NCI-H1048 (cell line): ENCODE results near the gene GASK1A.

Experiments
- DNase-seq: peaks from one replicate; lab custom pipeline; 2025; lab: John Stamatoyannopoulos, UW

GASK1A gene

GRCh38 chr3:43014241-43014640 lies 35.1 kb downstream of the GASK1A start:
- DNase-seq: no peak

DNA sequence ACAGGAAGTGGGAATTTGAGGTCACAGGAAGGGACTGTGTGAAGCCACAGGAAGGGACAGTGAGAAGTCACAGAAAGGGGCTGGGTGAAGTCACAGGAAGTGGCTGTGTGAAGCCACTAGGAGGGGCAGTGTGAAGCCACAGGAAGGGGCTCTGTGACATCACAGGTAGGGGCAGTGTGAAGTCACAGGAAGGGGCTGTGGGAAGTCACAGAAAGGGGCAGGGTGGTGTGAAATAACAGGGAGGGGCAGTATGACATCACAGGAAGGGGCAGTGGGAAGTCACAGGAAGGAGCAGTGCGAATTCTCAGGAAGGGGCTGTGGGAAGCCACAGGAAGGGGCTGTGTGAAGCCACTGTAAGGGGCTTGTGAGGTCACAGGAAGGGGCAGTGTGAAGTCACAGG lies 35.8 kb downstream of the GASK1A start:
- no peak for DNase-seq

DNA sequence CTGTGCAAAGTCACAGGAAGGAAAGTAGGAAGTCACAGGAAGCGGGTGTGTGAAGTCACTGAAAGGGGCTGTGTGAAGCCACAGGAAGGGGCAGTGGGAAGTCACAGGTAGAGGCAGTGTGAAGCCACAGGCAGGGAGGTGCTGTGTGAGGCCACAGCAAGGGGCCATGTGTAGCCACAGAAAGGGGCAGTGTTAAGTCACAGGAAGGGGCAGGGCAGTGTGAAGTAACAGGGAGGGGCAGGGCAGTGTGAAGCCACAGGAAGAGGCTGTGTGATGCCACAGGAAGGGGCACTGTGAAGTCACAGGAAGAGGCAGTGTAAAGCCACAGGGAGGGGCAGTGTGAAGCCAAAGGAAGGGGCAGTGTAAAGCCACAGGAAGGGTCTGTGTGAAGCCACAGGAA lies 36.5 kb downstream of the GASK1A start:
- DNase-seq: no peak

DNA sequence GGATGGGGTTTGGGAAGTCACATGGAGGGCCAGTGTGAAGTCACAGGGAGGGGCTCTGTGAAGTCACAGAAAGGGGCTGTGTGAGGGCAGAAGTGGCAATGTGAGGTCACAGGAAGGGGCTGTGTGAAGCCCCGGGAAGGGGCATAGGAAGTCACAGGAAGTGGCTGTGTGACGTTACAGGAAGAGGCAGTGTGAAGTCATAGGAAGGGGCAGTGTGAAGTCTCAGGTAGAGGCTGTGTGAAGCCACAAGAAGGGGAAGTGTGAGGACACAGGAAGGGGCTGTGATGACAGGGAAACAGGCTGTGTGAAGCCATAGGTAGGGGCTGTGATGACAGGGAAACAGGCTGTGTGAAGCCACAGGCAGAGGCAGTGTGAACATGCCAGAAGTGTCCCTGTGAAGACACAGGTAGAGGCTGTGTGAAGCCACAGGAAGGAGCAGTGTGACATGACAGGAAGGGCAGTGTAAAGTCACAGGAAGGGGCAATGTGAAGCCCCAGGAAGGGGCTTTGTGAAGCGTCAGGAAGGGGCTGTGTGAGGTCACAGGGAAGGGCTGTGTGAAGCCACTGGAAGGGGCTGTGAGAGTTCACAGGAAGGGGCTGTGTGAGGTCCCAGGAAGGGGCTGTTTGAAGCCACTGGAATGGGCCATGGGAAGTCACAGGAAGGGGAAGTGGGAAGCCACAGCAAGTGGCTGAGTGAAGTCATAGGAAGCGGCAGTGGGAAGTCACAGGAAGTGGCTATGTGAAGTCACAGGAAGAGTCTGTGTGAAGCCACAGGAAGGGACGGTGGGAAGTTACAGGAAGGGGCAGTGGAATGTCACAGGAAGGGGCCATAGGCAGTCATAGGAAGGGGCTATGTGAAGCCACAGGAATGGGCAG lies 37.1 kb downstream of the GASK1A start:
- no peak for DNase-seq

DNA sequence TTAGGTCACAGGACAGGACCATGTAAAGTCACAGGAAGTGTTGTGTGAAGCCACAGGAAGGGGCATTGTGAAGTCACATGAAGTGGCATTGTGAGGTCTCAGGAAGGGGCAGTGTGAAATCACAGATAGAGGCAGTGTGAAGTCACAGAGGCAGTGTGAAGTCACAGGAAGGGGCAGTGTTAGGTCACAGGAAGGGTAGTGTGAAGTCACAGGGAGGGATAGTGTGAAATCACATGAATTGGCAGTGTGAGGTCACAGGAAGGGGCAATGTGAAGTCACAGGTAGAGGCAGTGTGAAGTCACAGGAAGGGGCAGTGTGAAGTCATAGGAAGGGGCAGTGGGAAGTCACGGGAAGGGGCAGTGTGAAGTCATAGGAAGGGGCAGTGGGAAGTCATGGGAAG lies 37.9 kb downstream of the GASK1A start:
- no peak for DNase-seq

GRCh38 chr3:43017593-43018195 lies 38.6 kb downstream of the GASK1A start:
- DNase-seq: no peak

DNA sequence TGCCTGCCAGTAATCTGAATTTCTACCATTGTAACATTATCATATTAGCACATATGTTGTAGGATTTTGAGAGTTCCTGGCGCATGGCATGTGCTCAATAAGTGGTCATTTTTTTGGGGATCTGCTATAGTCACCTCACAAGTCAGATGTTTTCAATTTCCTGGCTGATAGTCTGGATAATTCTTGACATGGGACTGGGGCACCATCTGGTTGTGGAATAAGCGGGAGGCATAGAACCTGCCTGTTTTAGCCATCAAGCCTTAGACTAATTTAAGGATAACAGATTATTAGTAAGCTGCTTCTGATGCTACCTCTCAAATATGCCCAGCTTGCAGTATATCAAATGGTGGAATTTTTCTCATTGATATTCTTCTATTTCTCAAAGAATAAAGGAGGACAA lies 39.1 kb downstream of the GASK1A start:
- DNase-seq: no peak

- no peak for DNase-seq
These were observed 40.1 kb downstream of the GASK1A start for GRCh38 chr3:43019006-43019809.

GRCh38 chr3:43019826-43020225 lies 40.7 kb downstream of the GASK1A start:
- no peak for DNase-seq

- DNase-seq: no peak
These were observed 42.1 kb downstream of the GASK1A start for GRCh38 chr3:43021186-43021585.

DNA sequence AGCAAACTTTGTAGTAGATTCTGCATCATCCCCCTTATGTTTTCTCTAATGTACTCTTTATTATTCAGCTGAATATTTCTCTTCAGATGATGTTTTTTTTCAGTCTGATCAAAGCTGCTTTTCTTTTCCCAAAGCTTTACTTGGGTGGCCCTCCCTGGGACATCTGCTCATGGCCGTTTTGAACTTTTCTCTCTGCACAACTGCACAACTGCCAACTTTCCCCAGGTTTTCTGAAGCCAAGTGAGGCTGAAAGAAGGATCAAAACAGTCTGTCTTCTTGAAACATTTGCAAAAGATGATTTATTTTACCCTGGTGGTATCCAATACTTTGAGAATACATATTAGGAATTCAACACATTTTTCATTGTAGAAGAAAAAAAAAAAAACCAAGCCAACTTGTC lies 43.0 kb downstream of the GASK1A start:
- no peak for DNase-seq

GRCh38 chr3:43023066-43023465 lies 44.0 kb downstream of the GASK1A start:
- no peak for DNase-seq

- DNase-seq: no peak
These were observed 44.6 kb downstream of the GASK1A start for GRCh38 chr3:43023746-43024145.

DNA sequence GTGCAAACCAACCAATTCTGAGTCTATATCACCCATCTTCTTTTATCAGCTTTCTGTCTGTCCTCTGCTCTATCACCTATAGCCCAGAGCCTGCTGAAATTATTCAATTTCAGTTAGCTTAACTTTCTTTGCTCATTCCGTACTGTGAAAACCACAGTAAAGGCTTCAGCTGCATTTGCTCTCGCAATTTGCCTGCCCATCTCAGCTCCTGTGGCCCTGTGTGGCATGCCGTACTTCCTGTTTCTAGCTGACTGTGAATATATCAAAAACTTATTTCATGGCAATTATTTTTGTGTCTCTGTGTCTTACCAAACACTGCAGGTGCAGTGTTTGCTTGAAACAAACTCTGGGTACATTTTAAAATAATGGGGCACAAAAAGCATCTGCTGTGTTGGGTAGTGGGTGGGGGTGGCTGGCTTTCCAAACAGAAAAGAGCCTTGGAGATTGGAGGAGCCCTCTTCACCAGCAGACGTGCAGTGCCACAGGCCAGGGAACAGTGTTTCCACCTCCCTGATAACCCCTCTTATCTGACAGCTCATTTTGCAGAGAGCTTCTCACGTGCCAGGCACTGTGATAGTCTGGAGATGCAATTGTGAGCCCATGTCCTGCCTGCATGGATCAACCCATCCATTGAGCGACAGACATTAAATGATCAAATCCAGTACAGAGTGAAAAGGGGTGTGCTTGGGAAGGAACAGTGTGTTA lies 45.2 kb downstream of the GASK1A start:
- DNase-seq: no peak

GRCh38 chr3:43025423-43025822 lies 46.3 kb downstream of the GASK1A start:
- no peak for DNase-seq

DNA sequence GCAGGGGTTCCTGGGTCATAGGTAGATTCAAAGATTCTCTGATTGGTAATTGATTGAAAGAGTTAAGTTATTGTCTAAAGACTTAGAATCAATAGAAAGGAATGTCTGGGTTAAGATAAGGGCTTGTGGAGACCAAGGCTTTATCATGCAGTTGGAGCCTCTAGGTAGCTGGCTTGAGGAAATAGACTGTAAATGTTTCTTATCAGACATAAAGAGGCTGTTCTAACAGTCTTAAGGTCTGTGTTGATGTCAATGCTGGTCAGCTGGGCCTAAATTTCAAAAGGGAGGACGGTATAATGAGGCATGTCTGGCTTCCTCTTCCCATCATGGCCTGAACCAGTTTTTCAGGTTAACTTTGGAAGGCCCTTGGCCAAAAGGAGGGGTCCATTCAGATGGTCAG lies 48.9 kb downstream of the GASK1A start:
- DNase-seq: no peak

GRCh38 chr3:43028678-43029490 lies 49.8 kb downstream of the GASK1A start:
- DNase-seq: no peak

DNA sequence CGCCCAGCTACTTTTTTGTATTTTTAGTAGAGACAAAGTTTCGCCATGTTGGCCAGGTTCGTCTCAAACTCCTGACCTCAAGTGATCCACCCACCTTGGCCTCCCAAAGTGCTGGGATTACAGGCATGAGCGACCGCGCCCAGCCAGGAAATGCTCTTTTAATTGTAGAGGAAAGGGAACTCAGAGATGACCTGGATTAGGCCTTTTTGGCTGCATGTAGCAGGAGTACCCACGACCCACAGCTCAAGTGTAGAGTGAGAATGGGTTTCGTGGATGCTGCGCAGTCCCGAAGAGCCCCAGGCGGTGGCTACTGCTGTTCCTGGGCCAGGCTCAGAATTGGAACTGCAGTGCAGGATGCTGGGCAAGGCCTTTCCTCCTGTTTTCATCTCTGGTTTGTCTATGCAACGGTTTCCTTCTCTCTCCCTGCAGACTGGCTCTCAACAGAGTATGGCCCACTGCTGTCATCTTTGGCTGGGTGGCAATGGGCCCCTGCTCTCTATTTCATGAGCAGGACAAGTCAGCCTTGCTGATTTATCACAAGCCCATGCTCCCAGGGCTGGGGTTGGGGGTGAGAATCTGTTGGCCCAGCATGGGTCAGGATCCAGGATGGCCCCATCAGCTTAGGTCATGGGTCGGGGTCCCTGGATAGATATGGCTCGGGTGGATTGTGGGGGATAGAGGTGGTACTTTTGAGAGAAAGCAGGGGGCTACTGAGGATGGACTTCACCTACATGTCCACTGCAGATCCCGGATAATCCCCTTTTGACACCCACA lies 51.2 kb downstream of the GASK1A start:
- no peak for DNase-seq

GRCh38 chr3:43031485-43031884 lies 52.4 kb downstream of the GASK1A start:
- no peak for DNase-seq

DNA sequence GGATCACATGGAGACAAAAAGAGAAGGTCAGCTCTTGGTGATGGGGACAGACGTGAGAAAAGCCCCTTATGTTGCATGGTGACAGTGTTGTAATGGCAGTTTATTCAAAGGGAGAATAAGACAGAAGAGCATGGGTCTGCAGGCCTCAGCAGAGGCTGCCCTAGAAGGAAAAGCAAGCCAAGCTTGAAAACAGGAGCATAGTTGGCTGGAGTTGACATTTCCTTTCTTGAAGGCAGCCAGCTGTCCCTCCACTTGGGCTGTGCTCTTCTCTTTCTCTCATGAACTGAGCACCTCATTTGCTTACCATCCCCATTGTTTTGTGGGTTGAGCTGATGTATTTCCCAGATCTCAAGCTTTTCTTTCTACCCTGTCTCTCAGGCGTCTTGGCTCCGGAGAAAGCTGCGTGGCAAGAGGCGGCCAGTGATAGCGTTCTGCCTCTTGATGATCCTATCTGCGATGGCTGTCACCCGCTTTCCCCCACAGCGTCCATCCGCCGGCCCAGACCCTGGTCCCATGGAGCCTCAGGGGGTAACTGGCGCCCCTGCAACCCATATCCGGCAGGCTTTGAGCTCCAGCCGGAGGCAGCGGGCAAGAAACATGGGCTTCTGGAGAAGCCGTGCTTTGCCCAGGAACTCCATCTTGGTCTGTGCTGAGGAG lies 52.9 kb downstream of the GASK1A start:
- DNase-seq: no peak
